OCI-LY1 (cell line): ENCODE measurements around the gene UPF2.

Experiments used
- H2AFZ ChIP-seq: fragments of 200-600 bp; sonication (generic), shearing (Covaris generic); 2 replicates; pipeline ENCODE4 v1.6.0; 2014; ENCODE audit warnings: antibody characterized with exemption, mild to moderate bottlenecking, low read length
- H3F3A ChIP-seq: fragments of 200-600 bp; sonication (generic), shearing (Covaris generic); 2 replicates; pipeline ENCODE4 v1.6.0; 2014; ENCODE audit warnings: mild to moderate bottlenecking, antibody characterized with exemption, low read length, moderate library complexity; ENCODE audit not compliant: insufficient read depth
- H3K27ac ChIP-seq: fragments of 200-600 bp; sonication (generic); 2 replicates; pipeline ENCODE4 v1.5.1; 2014; ENCODE audit warnings: low read length, mixed run types, mild to moderate bottlenecking, low read depth; ENCODE audit not compliant: poor library complexity, severe bottlenecking
- H3K27me3 ChIP-seq: fragments of 200-600 bp; sonication (generic); 2 replicates; pipeline ENCODE4 v1.6.0; 2014; ENCODE audit warnings: antibody characterized with exemption, mild to moderate bottlenecking, low read length, moderate library complexity; ENCODE audit not compliant: insufficient read depth
- H3K36me3 ChIP-seq: fragments of 200-600 bp; sonication (generic); 2 replicates; pipeline ENCODE4 v1.6.1; 2014; ENCODE audit warnings: mild to moderate bottlenecking, antibody characterized with exemption, low read length, moderate library complexity, mixed read lengths; ENCODE audit not compliant: insufficient read depth
- H3K4me1 ChIP-seq: fragments of 200-600 bp; sonication (generic); 2 replicates; pipeline ENCODE4 v1.5.1; 2014; ENCODE audit warnings: mild to moderate bottlenecking, low read length, moderate library complexity; ENCODE audit not compliant: insufficient read depth, severe bottlenecking
- H3K4me2 ChIP-seq: fragments of 200-600 bp; sonication (generic), shearing (Covaris generic); 2 replicates; pipeline ENCODE4 v1.6.1; 2014; ENCODE audit warnings: low read length
- H3K4me3 ChIP-seq: fragments of 200-600 bp; sonication (generic); 2 replicates; pipeline ENCODE4 v1.5.1; 2014; ENCODE audit warnings: low read length, low read depth, mild to moderate bottlenecking, mixed read lengths; ENCODE audit not compliant: poor library complexity, severe bottlenecking
- H3K79me2 ChIP-seq: fragments of 200-600 bp; shearing (Covaris generic); 2 replicates; pipeline ENCODE4 v1.6.1; 2016; ENCODE audit warnings: mixed run types, low read length, mixed read lengths; ENCODE audit not compliant: insufficient read depth
- H3K9ac ChIP-seq: fragments of 200-600 bp; sonication (generic), shearing (Covaris generic); 2 replicates; pipeline ENCODE4 v1.6.1; 2014; ENCODE audit warnings: mild to moderate bottlenecking, low read length, mixed read lengths
- H3K9me2 ChIP-seq: fragments of 200-600 bp; sonication (generic), shearing (Covaris generic); 2 replicates; pipeline ENCODE4 v1.6.1; 2014; ENCODE audit warnings: low read depth, mild to moderate bottlenecking, low read length, mixed read lengths
- H3K9me3 ChIP-seq: fragments of 200-600 bp; shearing (Covaris generic); 2 replicates; pipeline ENCODE4 v1.6.1; 2014; ENCODE audit warnings: low read length, mixed read lengths
- H4K20me1 ChIP-seq: fragments of 200-600 bp; sonication (generic), shearing (Covaris generic); 2 replicates; pipeline ENCODE4 v1.6.0; 2016; ENCODE audit warnings: mild to moderate bottlenecking, low read length; ENCODE audit not compliant: insufficient read depth
- CTCF ChIP-seq: fragments of 200-600 bp; sonication (generic), shearing (Covaris generic); IDR thresholded peaks from 2 replicates; pipeline ENCODE4 v1.5.1; 2017; ENCODE audit warnings: mild to moderate bottlenecking, antibody characterized with exemption, low read length, moderate library complexity, mixed read lengths
- EZH2 ChIP-seq: fragments of 200-600 bp; sonication (generic), shearing (Covaris generic); IDR thresholded peaks from 2 replicates; pipeline ENCODE4 v1.8.0; 2017; ENCODE audit warnings: borderline replicate concordance, mixed run types, mild to moderate bottlenecking, antibody characterized with exemption, low read length, moderate library complexity, mixed read lengths

UPF2 gene

GRCh38 chr10:12051241-12051640 lies 8.6 kb upstream of the UPF2 start:
- H3K79me2 ChIP-seq, result no peaks in the 10 kb centered on the region
- no peak for TF ChIP-seq CTCF
- no peak for TF ChIP-seq EZH2
- H3K4me1 ChIP-seq, result peaks cover 36% of the 10 kb centered on the region
- no peaks in the 10 kb centered on the region for H4K20me1 ChIP-seq
- no peak overlapping the region for H3K4me3 ChIP-seq
- no peaks in the 10 kb centered on the region for H3K9me3 ChIP-seq
- no peak overlapping the region; the same call in 1 of the 2 replicates for H3K9ac ChIP-seq
- H3K27ac ChIP-seq, result peak overlapping the region; percentile 70
- H3K4me2 ChIP-seq, result no peak overlapping the region; the same call in 1 of the 2 replicates
- no peaks in the 10 kb centered on the region for H3K36me3 ChIP-seq
- peak overlapping the region; percentile 72 for H2AFZ ChIP-seq
- no peaks in the 10 kb centered on the region for H3K27me3 ChIP-seq
- H3F3A ChIP-seq, result no peaks in the 10 kb centered on the region
- no peaks in the 10 kb centered on the region for H3K9me2 ChIP-seq

DNA sequence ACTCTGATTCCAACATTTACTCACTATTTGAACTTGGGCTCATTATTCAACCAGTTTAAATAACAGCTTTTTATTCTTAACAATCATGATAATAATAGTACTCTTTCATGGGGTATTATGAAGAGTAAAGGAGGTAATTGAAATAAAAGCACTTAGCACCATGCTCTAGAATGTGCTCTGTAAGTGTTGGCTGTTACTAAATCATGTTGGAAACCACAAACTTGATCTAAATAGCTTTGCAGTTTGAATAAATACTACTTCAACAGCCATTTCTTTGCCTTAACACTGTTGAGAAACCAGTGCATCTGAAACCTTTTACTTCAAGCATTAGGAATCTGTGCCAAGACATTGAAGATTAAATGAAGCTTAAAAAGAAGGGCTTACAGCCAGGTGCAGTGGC lies 7.9 kb upstream of the UPF2 start:
- Histone ChIP-seq H3K36me3 (no peaks in the 10 kb centered on the region), H3F3A (0 out of 2 replicates have a peak, but pooled peaks cover 1% of the 10 kb centered on the region), H2AFZ (no peak overlapping the region), H3K27me3 (no peaks in the 10 kb centered on the region), H3K4me3 (no peak overlapping the region), H3K9me3 (no peaks in the 10 kb centered on the region), H3K9ac (no peak overlapping the region), H3K4me1 (peaks cover 36% of the 10 kb centered on the region), H3K4me2 (no peak overlapping the region), H3K79me2 (no peaks in the 10 kb centered on the region), H3K9me2 (no peaks in the 10 kb centered on the region), H3K27ac (peak overlapping the region; percentile 70), H4K20me1 (no peaks in the 10 kb centered on the region)
- TF ChIP-seq EZH2 (no peak), CTCF (no peak)

DNA sequence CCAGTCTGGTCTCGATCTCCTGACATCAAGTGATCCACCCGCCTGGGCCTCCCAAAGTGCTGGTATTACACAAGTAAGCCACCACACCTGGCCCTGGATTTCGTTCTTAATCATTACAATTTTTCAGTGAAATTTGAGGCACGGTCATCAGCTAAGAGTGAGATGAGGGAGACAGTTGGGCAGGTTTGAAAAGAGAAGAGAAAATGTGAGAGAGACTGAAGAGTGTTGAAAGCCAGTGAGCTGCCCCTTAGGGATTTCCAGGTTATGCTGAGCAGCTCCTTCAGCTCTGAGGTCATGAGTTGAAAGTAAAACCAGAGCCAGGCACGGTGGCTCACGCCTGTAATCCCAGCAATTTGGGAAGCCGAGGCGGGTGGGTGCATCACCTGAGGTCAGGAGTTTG lies 5.9 kb upstream of the UPF2 start:
- Histone ChIP-seq H3K27me3 (no peaks in the 10 kb centered on the region), H3K27ac (no peak overlapping the region), H3K4me1 (peaks cover 39% of the 10 kb centered on the region), H2AFZ (no peak overlapping the region), H3K9me3 (no peaks in the 10 kb centered on the region), H3F3A (peaks cover 10% of the 10 kb centered on the region; the same call in 1 of the 2 replicates), H3K36me3 (no peaks in the 10 kb centered on the region), H4K20me1 (no peaks in the 10 kb centered on the region), H3K4me3 (no peak overlapping the region), H3K9me2 (no peaks in the 10 kb centered on the region), H3K4me2 (no peak overlapping the region), H3K79me2 (no peaks in the 10 kb centered on the region), H3K9ac (no peak overlapping the region)
- TF ChIP-seq CTCF (no peak), EZH2 (no peak)
